Thoracic aorta endothelial cell (primary cell): ENCODE results near the gene PPARGC1A. TPM values are rescaled to one million over a fixed set of nuclear protein-coding genes. Genes with fewer than 3 reads are reported as not detected.

Experiments
- total RNA-seq: library from RNA; depleted of rRNA; stranded (reverse); fragments of >200 nt; gene quantifications from 2 replicates; pipeline ENCODE4 v1.2.3, GENCODE V29; 2012

PPARGC1A gene, protein sequence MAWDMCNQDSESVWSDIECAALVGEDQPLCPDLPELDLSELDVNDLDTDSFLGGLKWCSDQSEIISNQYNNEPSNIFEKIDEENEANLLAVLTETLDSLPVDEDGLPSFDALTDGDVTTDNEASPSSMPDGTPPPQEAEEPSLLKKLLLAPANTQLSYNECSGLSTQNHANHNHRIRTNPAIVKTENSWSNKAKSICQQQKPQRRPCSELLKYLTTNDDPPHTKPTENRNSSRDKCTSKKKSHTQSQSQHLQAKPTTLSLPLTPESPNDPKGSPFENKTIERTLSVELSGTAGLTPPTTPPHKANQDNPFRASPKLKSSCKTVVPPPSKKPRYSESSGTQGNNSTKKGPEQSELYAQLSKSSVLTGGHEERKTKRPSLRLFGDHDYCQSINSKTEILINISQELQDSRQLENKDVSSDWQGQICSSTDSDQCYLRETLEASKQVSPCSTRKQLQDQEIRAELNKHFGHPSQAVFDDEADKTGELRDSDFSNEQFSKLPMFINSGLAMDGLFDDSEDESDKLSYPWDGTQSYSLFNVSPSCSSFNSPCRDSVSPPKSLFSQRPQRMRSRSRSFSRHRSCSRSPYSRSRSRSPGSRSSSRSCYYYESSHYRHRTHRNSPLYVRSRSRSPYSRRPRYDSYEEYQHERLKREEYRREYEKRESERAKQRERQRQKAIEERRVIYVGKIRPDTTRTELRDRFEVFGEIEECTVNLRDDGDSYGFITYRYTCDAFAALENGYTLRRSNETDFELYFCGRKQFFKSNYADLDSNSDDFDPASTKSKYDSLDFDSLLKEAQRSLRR
- total RNA-seq: not detected in 2 replicates

GRCh38 chr4:23889814-23890341 lies at the start of gene PPARGC1A:
TSS of gene PPARGC1A (minus strand) at chr4:23890047. CDS start at chr4:23889957, 90 bp downstream.

